Hepatocyte (in vitro differentiated cells): ENCODE data around the gene TBC1D1. TPM values are rescaled to one million over a fixed set of nuclear protein-coding genes. Genes with fewer than 3 reads are reported as not detected.

ENCODE experiments used
- DNase-seq: peaks from one replicate; pipeline ENCODE4 v3.0.0-alpha.2; 2016; ENCODE audit warnings: low spot score
- H2AFZ ChIP-seq: fragments of 200-600 bp; sonication (generic); 2 replicates; pipeline ENCODE4 v1.6.0; 2016; ENCODE audit warnings: antibody characterized with exemption, mild to moderate bottlenecking
- H3K27ac ChIP-seq: fragments of 200-600 bp; sonication (generic); 2 replicates; pipeline ENCODE4 v1.5.1; 2016; ENCODE audit warnings: mild to moderate bottlenecking
- H3K27me3 ChIP-seq: fragments of 200-600 bp; sonication (generic); 2 replicates; pipeline ENCODE4 v1.6.1; 2016
- H3K36me3 ChIP-seq: fragments of 200-600 bp; sonication (generic); replicated peaks from 2 replicates; pipeline ENCODE4 v1.5.1; 2016; ENCODE audit warnings: low read depth; ENCODE audit not compliant: insufficient read depth
- H3K4me1 ChIP-seq: fragments of 200-600 bp; sonication (generic); 2 replicates; pipeline ENCODE4 v1.5.1; 2016; ENCODE audit warnings: mild to moderate bottlenecking, moderate library complexity; ENCODE audit not compliant: insufficient read depth
- H3K4me2 ChIP-seq: fragments of 200-600 bp; sonication (generic); 2 replicates; pipeline ENCODE4 v1.6.0; 2016
- H3K4me3 ChIP-seq: fragments of 200-600 bp; sonication (generic); 2 replicates; pipeline ENCODE4 v1.5.1; 2016; ENCODE audit warnings: mild to moderate bottlenecking
- H3K79me2 ChIP-seq: fragments of 200-600 bp; sonication (generic); 2 replicates; pipeline ENCODE4 v1.6.0; 2017; ENCODE audit warnings: mild to moderate bottlenecking
- H3K9me2 ChIP-seq: fragments of 200-600 bp; sonication (generic); replicated peaks from 2 replicates; pipeline ENCODE4 v1.6.0; 2017; ENCODE audit warnings: mild to moderate bottlenecking; ENCODE audit not compliant: insufficient read depth
- H3K9me3 ChIP-seq: fragments of 200-600 bp; sonication (generic); 2 replicates; pipeline ENCODE4 v1.5.1; 2016; ENCODE audit warnings: low read depth, mild to moderate bottlenecking
- H4K20me1 ChIP-seq: fragments of 200-600 bp; sonication (generic); 2 replicates; pipeline ENCODE4 v1.6.0; 2016; ENCODE audit warnings: mild to moderate bottlenecking; ENCODE audit not compliant: insufficient read depth, poor library complexity, severe bottlenecking
- EZH2 ChIP-seq: fragments of 200-600 bp; sonication (generic); IDR thresholded peaks from 2 replicates; pipeline ENCODE4 v1.6.1; 2016; ENCODE audit warnings: antibody characterized with exemption, mild to moderate bottlenecking, borderline replicate concordance
- EZH2phosphoT487 ChIP-seq: fragments of 200-600 bp; sonication (generic); IDR thresholded peaks from one replicate; pipeline ENCODE4 v1.6.1; 2018; ENCODE audit warnings: antibody characterized with exemption, mild to moderate bottlenecking, low read depth, moderate library complexity; ENCODE audit not compliant: unreplicated experiment, severe bottlenecking
- WGBS: methylation state at CpG from one replicate; pipeline ENCODE4 v1.1.6; 2016; ENCODE audit warnings: low lambda C conversion rate; ENCODE audit errors: missing lambda C conversion rate; 5-methylcytosine and 5-hydroxymethylcytosine counted together
- polyA plus RNA-seq: library from polyadenylated mRNA; unstranded; fragments of >200 nt; fragmentation: Nextera tagmentation; extraction: Ambion mirVana; gene quantifications from 2 replicates; pipeline ENCODE4 v1.2.1, GENCODE V29; 2016
- total RNA-seq: library from RNA; depleted of rRNA; stranded (reverse); fragments of >200 nt; gene quantifications from 2 replicates; pipeline ENCODE4 v1.2.3, GENCODE V29; 2014
- TF ChIP-seq, protein P1 (sequence below): fragments of 200-600 bp; sonication (generic); IDR thresholded peaks from 2 replicates; pipeline ENCODE4 v1.5.1; 2016; ENCODE audit warnings: antibody characterized with exemption, mild to moderate bottlenecking; ENCODE audit not compliant: poor library complexity

Gene TBC1D1
- total and polyA plus RNA-seq, 2 experiments from 2014 or later: 45.6 to 117 TPM

GRCh38 chr4:37981425-37981824, 90.5 kb downstream of the TBC1D1 start:
- H3K27me3 ChIP-seq: no peaks in the 10 kb centered on the region
- no peak for DNase-seq
- H3K27ac ChIP-seq: no peak overlapping the region
- peaks cover 13% of the 10 kb centered on the region for H3K4me1 ChIP-seq
- TF ChIP-seq, protein P1, sequence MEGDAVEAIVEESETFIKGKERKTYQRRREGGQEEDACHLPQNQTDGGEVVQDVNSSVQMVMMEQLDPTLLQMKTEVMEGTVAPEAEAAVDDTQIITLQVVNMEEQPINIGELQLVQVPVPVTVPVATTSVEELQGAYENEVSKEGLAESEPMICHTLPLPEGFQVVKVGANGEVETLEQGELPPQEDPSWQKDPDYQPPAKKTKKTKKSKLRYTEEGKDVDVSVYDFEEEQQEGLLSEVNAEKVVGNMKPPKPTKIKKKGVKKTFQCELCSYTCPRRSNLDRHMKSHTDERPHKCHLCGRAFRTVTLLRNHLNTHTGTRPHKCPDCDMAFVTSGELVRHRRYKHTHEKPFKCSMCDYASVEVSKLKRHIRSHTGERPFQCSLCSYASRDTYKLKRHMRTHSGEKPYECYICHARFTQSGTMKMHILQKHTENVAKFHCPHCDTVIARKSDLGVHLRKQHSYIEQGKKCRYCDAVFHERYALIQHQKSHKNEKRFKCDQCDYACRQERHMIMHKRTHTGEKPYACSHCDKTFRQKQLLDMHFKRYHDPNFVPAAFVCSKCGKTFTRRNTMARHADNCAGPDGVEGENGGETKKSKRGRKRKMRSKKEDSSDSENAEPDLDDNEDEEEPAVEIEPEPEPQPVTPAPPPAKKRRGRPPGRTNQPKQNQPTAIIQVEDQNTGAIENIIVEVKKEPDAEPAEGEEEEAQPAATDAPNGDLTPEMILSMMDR: no peak
- TF ChIP-seq EZH2phosphoT487: no peak
- TF ChIP-seq EZH2: no peak
- peaks cover 77% of the 10 kb centered on the region for H3K79me2 ChIP-seq
- H2AFZ ChIP-seq: no peak overlapping the region
- peaks cover 9% of the 10 kb centered on the region for H4K20me1 ChIP-seq
- H3K4me3 ChIP-seq: no peak overlapping the region
- H3K4me2 ChIP-seq: peak overlapping the region; percentile 16
- WGBS: 32% methylated on average over 4 of the region's 4 CpGs
- H3K9me3 ChIP-seq: no peaks in the 10 kb centered on the region
- no peaks in the 10 kb centered on the region for H3K36me3 ChIP-seq
- no peaks in the 10 kb centered on the region for H3K9me2 ChIP-seq

DNA sequence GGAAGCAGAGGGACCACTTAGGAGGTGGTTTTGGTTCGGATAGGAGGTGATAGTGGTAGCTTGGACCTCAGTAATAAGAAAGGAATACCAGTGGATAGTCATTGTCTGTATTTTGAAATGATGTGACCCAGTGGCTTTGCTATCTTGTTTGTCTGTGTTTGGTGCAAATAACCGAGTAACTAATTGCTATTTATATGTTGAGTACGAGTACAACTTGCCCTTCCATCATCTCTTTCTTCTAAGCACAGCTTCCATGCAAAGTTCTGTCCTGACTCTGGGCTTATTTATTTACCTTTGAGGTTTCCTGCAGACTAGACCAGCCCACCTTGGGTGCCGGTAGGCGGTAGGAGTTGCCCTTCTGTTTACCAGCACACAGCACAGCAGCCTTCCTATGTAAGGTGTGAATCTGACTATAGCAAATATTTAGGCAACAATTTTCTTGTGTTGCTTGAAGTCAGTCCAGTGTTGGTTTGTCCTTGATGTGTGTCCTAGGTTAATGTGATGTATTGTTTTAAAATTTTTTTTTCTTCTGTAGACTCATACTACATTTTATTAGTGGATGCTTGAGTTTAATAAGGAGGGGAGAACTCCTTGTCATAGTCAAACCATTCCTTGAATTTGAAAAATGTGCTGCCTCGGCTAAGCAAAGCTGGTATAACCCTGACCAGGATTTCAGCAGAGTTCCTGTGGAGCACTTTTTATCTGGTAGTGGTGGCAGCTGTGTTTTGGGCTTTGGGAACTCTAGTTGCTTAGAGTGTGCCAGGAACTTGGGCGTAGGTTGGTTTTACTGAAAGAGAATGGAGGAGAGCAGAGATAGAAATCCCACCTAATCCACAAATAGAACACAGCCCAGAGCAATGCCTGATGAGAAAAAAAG, 91.2 kb downstream of the TBC1D1 start:
- peaks cover 84% of the 10 kb centered on the region for H3K79me2 ChIP-seq
- no peak for DNase-seq
- WGBS: 43% methylated on average over 7 of the region's 7 CpGs
- H3K4me1 ChIP-seq: peaks cover 13% of the 10 kb centered on the region
- no peak overlapping the region for H3K27ac ChIP-seq
- TF ChIP-seq EZH2 (no peak), EZH2phosphoT487 (no peak)
- TF ChIP-seq, protein P1: no peak
- no peak overlapping the region for H3K4me3 ChIP-seq
- no peaks in the 10 kb centered on the region for H3K9me3 ChIP-seq
- H4K20me1 ChIP-seq: peaks cover 9% of the 10 kb centered on the region
- H3K27me3 ChIP-seq: no peaks in the 10 kb centered on the region
- no peak overlapping the region for H2AFZ ChIP-seq
- peak overlapping the region; percentile 16 for H3K4me2 ChIP-seq
- no peaks in the 10 kb centered on the region for H3K36me3 ChIP-seq
- no peaks in the 10 kb centered on the region for H3K9me2 ChIP-seq

GRCh38 chr4:37982736-37983135, 91.9 kb downstream of the TBC1D1 start:
- Histone ChIP-seq H3K9me3 (no peaks in the 10 kb centered on the region), H3K4me3 (no peak overlapping the region), H3K27me3 (no peaks in the 10 kb centered on the region), H3K4me2 (peak overlapping the region; percentile 16), H3K9me2 (no peaks in the 10 kb centered on the region), H3K27ac (no peak overlapping the region), H2AFZ (no peak overlapping the region), H4K20me1 (peaks cover 9% of the 10 kb centered on the region), H3K4me1 (peaks cover 13% of the 10 kb centered on the region), H3K79me2 (peaks cover 90% of the 10 kb centered on the region), H3K36me3 (no peaks in the 10 kb centered on the region)
- TF ChIP-seq EZH2: no peak
- TF ChIP-seq, protein P1: no peak
- TF ChIP-seq EZH2phosphoT487: no peak
- 84% methylated on average over 5 of the region's 5 CpGs for WGBS
- no peak for DNase-seq
